HepG2 (cell line): ENCODE results near the gene PCYT2. TPM values are rescaled to one million over a fixed set of nuclear protein-coding genes. Genes with fewer than 3 reads are reported as not detected.
A peak's percentile ranks its signal among the peaks of the same experiment; 100 is the strongest.

ENCODE experiments used
- KDM5B ChIP-seq: sonication (generic); formaldehyde crosslinking; IDR thresholded peaks from 2 replicates; pipeline ENCODE4 v1.4.0; 2020; ENCODE audit warnings: missing genetic modification reagents, mild to moderate bottlenecking, borderline replicate concordance
- PHF21A ChIP-seq: sonication (generic); formaldehyde crosslinking; IDR thresholded peaks from 2 replicates; pipeline ENCODE4 v1.5.0; 2020; ENCODE audit warnings: mild to moderate bottlenecking, missing genetic modification reagents
- SIN3A ChIP-seq: IDR thresholded peaks from 2 replicates; pipeline ENCODE4 v1.6.1; 2011; ENCODE audit warnings: low read depth, mild to moderate bottlenecking, control low read depth, low read length, borderline replicate concordance
- SMAD1 ChIP-seq: sonication (generic); formaldehyde crosslinking; IDR thresholded peaks from 2 replicates; pipeline ENCODE4 v1.4.0; 2020; ENCODE audit warnings: missing genetic modification reagents, low read depth, mild to moderate bottlenecking, borderline replicate concordance
- TOPORS ChIP-seq: sonication (generic); formaldehyde crosslinking; IDR thresholded peaks from 2 replicates; pipeline ENCODE4 v1.8.0; 2023; ENCODE audit warnings: mild to moderate bottlenecking, missing genetic modification reagents
- YEATS2 ChIP-seq: sonication (generic); formaldehyde crosslinking; IDR thresholded peaks from 2 replicates; pipeline ENCODE4 v1.4.0; 2020; ENCODE audit warnings: missing genetic modification reagents, borderline replicate concordance
- ZNF224 ChIP-seq: sonication (generic); formaldehyde crosslinking; IDR thresholded peaks from 2 replicates; pipeline ENCODE4 v1.5.0; 2020; ENCODE audit warnings: mild to moderate bottlenecking, missing genetic modification reagents
- ZNF451 ChIP-seq: sonication (generic); formaldehyde crosslinking; IDR thresholded peaks from 2 replicates; pipeline ENCODE4 v1.5.0; 2020; ENCODE audit warnings: mild to moderate bottlenecking, missing genetic modification reagents
- polyA plus RNA-seq, 8 experiments: library from polyadenylated mRNA; depleted of rRNA in 3 of 8; stranded (reverse) in 7 of 8; unstranded in 1 of 8; fragments of >200 nt; fragmentation: Illumina TruSeq in 4 of 8; extraction: Trizol in 4 of 8; gene quantifications; 2 replicates each; pipeline versions ENCODE4 v1.2.1 to v1.2.3, GENCODE V29; 2011 to 2016; ENCODE audit warnings: low read depth in 4 of 8, missing spikeins in 1 of 8, mixed read lengths in 1 of 8; ENCODE audit not compliant: insufficient read depth in 1 of 8
- total RNA-seq, 5 experiments: library from RNA; depleted of rRNA; stranded (reverse); fragments of >200 nt; fragmentation: Illumina TruSeq; extraction: Trizol; gene quantifications; 2 replicates each; pipeline ENCODE4 v1.2.3, GENCODE V29; 2016; ENCODE audit warnings: low read depth in 1 of 5
- TF ChIP-seq, protein P1 (sequence below): sonication (generic); formaldehyde crosslinking; IDR thresholded peaks from 2 replicates; pipeline ENCODE4 v1.4.0; 2020; ENCODE audit warnings: mild to moderate bottlenecking, missing genetic modification reagents, borderline replicate concordance
- TF ChIP-seq, protein P2 (sequence below): sonication (generic); formaldehyde crosslinking; IDR thresholded peaks from 2 replicates; pipeline ENCODE4 v1.4.0; 2020; ENCODE audit warnings: mild to moderate bottlenecking, missing genetic modification reagents
- TF ChIP-seq, protein P3 (sequence below): sonication (generic); formaldehyde crosslinking; IDR thresholded peaks from one replicate; pipeline ENCODE4 v1.5.1; 2020; ENCODE audit warnings: mild to moderate bottlenecking, missing genetic modification reagents; ENCODE audit errors: not compliant biosample characterization

Gene PCYT2
- total and polyA plus RNA-seq, 2 of the 13 experiments (the other 11 are each of a cell fraction or from before 2014, with no cell fraction given): 147 to 297 TPM

DNA sequence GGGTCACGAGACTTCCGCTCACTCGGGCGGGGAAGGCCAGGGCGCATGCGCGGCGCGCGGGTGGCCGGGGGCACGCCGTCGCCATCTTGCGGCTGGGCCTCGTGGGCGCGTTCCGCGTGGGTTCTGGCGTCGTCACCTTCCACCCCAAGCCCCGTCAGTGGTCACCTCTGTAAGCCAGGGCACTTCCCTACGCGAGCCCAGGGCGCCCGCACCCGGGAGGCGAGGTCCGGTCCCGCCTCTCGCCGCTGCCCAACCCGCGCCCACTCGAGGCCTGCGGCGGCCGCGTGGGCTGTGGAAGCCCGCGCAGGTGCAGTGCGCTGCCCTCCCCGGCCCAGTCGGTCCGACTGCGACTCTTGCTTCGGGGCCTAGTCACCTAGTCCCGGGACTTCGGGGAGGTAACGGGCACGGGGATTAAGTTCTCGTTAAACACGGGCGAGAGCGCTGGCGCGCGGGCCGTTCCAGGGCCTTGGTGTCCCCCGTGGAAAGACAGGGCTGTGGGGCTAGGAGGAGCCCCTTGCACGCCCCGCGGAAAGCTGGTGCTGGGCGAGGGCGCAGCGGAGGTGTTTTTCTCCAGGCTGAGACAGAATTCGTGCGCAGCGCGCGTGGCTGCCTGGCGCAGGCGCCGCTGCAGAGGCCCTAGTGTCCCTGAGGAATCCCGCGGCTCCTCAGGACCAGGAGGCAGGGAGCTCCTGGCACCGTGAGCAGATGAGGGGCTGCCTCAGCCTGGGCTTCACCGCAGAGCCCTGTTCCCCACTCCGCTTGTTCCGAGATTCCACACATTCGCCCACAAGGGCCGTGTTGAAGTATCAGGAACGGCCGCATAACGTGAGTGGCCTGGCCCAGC, 39.6 kb downstream of the PCYT2 start (continued):
- TF ChIP-seq, protein P1, sequence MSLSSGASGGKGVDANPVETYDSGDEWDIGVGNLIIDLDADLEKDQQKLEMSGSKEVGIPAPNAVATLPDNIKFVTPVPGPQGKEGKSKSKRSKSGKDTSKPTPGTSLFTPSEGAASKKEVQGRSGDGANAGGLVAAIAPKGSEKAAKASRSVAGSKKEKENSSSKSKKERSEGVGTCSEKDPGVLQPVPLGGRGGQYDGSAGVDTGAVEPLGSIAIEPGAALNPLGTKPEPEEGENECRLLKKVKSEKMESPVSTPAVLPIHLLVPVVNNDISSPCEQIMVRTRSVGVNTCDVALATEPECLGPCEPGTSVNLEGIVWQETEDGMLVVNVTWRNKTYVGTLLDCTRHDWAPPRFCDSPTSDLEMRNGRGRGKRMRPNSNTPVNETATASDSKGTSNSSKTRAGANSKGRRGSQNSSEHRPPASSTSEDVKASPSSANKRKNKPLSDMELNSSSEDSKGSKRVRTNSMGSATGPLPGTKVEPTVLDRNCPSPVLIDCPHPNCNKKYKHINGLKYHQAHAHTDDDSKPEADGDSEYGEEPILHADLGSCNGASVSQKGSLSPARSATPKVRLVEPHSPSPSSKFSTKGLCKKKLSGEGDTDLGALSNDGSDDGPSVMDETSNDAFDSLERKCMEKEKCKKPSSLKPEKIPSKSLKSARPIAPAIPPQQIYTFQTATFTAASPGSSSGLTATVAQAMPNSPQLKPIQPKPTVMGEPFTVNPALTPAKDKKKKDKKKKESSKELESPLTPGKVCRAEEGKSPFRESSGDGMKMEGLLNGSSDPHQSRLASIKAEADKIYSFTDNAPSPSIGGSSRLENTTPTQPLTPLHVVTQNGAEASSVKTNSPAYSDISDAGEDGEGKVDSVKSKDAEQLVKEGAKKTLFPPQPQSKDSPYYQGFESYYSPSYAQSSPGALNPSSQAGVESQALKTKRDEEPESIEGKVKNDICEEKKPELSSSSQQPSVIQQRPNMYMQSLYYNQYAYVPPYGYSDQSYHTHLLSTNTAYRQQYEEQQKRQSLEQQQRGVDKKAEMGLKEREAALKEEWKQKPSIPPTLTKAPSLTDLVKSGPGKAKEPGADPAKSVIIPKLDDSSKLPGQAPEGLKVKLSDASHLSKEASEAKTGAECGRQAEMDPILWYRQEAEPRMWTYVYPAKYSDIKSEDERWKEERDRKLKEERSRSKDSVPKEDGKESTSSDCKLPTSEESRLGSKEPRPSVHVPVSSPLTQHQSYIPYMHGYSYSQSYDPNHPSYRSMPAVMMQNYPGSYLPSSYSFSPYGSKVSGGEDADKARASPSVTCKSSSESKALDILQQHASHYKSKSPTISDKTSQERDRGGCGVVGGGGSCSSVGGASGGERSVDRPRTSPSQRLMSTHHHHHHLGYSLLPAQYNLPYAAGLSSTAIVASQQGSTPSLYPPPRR (CRISPR knock-in tag): no peak; the same call in 1 of the 2 replicates
- peak; percentile 86; the same call in 1 of the 2 replicates for TF ChIP-seq ZNF224 (CRISPR knock-in tag)
- TF ChIP-seq, protein P2, sequence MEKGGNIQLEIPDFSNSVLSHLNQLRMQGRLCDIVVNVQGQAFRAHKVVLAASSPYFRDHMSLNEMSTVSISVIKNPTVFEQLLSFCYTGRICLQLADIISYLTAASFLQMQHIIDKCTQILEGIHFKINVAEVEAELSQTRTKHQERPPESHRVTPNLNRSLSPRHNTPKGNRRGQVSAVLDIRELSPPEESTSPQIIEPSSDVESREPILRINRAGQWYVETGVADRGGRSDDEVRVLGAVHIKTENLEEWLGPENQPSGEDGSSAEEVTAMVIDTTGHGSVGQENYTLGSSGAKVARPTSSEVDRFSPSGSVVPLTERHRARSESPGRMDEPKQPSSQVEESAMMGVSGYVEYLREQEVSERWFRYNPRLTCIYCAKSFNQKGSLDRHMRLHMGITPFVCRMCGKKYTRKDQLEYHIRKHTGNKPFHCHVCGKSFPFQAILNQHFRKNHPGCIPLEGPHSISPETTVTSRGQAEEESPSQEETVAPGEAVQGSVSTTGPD (CRISPR knock-in tag): no peak
- peak; percentile 98 for TF ChIP-seq ZNF451 (CRISPR knock-in tag)
- peak; percentile 42; the same call in 1 of the 2 replicates for TF ChIP-seq PHF21A
- TF ChIP-seq SIN3A: no peak
- TF ChIP-seq KDM5B (CRISPR knock-in tag): peak; percentile 100
- peak; percentile 82 for TF ChIP-seq YEATS2
- peak; percentile 92; the same call in 1 of the 2 replicates for TF ChIP-seq TOPORS
- TF ChIP-seq SMAD1 (CRISPR knock-in tag): peak; percentile 97
- TF ChIP-seq, protein P3, sequence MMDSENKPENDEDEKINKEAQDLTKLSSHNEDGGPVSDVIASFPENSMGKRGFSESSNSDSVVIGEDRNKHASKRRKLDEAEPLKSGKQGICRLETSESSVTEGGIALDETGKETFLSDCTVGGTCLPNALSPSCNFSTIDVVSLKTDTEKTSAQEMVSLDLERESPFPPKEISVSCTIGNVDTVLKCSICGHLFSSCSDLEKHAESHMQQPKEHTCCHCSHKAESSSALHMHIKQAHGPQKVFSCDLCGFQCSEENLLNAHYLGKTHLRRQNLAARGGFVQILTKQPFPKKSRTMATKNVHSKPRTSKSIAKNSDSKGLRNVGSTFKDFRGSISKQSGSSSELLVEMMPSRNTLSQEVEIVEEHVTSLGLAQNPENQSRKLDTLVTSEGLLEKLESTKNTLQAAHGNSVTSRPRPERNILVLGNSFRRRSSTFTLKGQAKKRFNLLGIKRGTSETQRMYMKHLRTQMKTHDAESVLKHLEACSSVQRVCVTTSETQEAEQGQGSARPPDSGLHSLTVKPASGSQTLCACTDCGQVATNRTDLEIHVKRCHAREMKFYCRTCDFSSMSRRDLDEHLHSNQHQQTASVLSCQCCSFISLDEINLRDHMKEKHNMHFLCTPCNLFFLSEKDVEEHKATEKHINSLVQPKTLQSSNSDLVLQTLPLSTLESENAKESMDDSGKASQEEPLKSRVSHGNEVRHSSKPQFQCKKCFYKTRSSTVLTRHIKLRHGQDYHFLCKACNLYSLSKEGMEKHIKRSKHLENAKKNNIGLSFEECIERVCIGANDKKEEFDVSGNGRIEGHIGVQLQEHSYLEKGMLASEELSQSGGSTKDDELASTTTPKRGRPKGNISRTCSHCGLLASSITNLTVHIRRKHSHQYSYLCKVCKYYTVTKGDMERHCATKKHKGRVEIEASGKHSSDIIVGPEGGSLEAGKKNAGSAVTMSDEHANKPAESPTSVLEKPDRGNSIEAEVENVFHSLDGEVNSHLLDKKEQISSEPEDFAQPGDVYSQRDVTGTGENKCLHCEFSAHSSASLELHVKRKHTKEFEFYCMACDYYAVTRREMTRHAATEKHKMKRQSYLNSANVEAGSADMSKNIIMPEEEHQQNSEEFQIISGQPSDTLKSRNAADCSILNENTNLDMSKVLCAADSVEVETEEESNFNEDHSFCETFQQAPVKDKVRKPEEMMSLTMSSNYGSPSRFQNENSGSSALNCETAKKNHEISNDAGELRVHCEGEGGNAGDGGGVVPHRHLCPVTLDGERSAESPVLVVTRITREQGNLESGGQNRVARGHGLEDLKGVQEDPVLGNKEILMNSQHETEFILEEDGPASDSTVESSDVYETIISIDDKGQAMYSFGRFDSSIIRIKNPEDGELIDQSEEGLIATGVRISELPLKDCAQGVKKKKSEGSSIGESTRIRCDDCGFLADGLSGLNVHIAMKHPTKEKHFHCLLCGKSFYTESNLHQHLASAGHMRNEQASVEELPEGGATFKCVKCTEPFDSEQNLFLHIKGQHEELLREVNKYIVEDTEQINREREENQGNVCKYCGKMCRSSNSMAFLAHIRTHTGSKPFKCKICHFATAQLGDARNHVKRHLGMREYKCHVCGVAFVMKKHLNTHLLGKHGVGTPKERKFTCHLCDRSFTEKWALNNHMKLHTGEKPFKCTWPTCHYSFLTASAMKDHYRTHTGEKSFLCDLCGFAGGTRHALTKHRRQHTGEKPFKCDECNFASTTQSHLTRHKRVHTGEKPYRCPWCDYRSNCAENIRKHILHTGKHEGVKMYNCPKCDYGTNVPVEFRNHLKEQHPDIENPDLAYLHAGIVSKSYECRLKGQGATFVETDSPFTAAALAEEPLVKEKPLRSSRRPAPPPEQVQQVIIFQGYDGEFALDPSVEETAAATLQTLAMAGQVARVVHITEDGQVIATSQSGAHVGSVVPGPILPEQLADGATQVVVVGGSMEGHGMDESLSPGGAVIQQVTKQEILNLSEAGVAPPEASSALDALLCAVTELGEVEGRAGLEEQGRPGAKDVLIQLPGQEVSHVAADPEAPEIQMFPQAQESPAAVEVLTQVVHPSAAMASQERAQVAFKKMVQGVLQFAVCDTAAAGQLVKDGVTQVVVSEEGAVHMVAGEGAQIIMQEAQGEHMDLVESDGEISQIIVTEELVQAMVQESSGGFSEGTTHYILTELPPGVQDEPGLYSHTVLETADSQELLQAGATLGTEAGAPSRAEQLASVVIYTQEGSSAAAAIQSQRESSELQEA (CRISPR knock-in tag): peak; percentile 84
